IMR-90 (cell line): ENCODE results near the gene FDCSP. TPM values are rescaled to one million over a fixed set of nuclear protein-coding genes. Genes with fewer than 3 reads are reported as not detected.

Source experiments
- ATAC-seq: fragments of 200-7000 bp; cut with Tn5 transposase; 2 replicates; pipeline ENCODE4 v1.9.1; 2020; ENCODE audit warnings: low read depth, mild to moderate bottlenecking, moderate library complexity
- BruUV-seq: library from RNA; stranded (reverse); fragments of 400-500 nt; replicated peaks from 2 replicates; lab custom pipeline; 2021; lab: Mats Ljungman, UMichigan
- CTCF ChIA-PET: fragments of 300-600 bp; formaldehyde crosslinking; extraction: SDS; loops from one replicate; lab custom pipeline; 2021; ENCODE audit warnings: antibody characterized with exemption; lab: Yijun Ruan, JAX
- POLR2A ChIA-PET: fragments of 300-600 bp; sonication (Branson Sonifier 250); formaldehyde crosslinking; loops from one replicate; lab custom pipeline; 2022; ENCODE audit warnings: antibody characterized with exemption; ENCODE audit not compliant: unreplicated experiment; lab: Charles Lee
- DNase-seq: peaks from one replicate; pipeline ENCODE4 v3.0.0; 2013
- H2AFZ ChIP-seq: replicated peaks from 2 replicates; pipeline ENCODE3; 2013; ENCODE audit warnings: low read length, mild to moderate bottlenecking; ENCODE audit not compliant: poor library complexity
- H2AK5ac ChIP-seq: 2 replicates; pipeline ENCODE4 v1.6.1; 2013; ENCODE audit warnings: low read depth, low read length, inconsistent platforms
- H2AK9ac ChIP-seq: replicated peaks from 2 replicates; pipeline ENCODE3; 2013; ENCODE audit warnings: mild to moderate bottlenecking, low read depth, low read length, moderate library complexity; ENCODE audit not compliant: poor library complexity
- H2BK120ac ChIP-seq: 2 replicates; pipeline ENCODE4 v1.6.1; 2013; ENCODE audit warnings: low read depth, low read length, inconsistent platforms
- H2BK15ac ChIP-seq: 3 replicates; pipeline ENCODE4 v1.6.1; 2013; ENCODE audit warnings: low read depth, low read length, inconsistent platforms
- H2BK20ac ChIP-seq: 2 replicates; pipeline ENCODE4 v1.6.1; 2013; ENCODE audit warnings: low read depth, mild to moderate bottlenecking, inconsistent platforms, low read length, moderate library complexity
- H2BK5ac ChIP-seq: 2 replicates; pipeline ENCODE4 v1.6.1; 2013; ENCODE audit warnings: mild to moderate bottlenecking, low read depth, low read length, inconsistent platforms; ENCODE audit not compliant: poor library complexity, severe bottlenecking
- H3K14ac ChIP-seq: replicated peaks from 2 replicates; pipeline ENCODE4 v1.6.1; 2013; ENCODE audit warnings: low read depth, low read length, inconsistent platforms
- H3K18ac ChIP-seq: 2 replicates; pipeline ENCODE4 v1.6.1; 2013; ENCODE audit warnings: low read depth, low read length, control low read depth
- H3K23ac ChIP-seq: 2 replicates; pipeline ENCODE4 v1.6.1; 2013; ENCODE audit warnings: low read depth, low read length, inconsistent platforms
- H3K27ac ChIP-seq: 2 replicates; pipeline ENCODE4 v1.5.1; 2013; ENCODE audit warnings: mild to moderate bottlenecking, control low read depth, low read length; ENCODE audit not compliant: insufficient read depth
- H3K27me3 ChIP-seq: 2 replicates; pipeline ENCODE4 v1.6.1; 2013; ENCODE audit warnings: low read length; ENCODE audit not compliant: control insufficient read depth, insufficient read depth
- H3K36me3 ChIP-seq: 2 replicates; pipeline ENCODE4 v1.6.1; 2013; ENCODE audit warnings: low read length, mixed read lengths; ENCODE audit not compliant: control insufficient read depth, insufficient read depth
- H3K4ac ChIP-seq: 2 replicates; pipeline ENCODE4 v1.6.1; 2013; ENCODE audit warnings: low read depth, low read length, inconsistent platforms
- H3K4me1 ChIP-seq: 2 replicates; pipeline ENCODE4 v1.6.1; 2013; ENCODE audit warnings: low read length, mixed read lengths; ENCODE audit not compliant: control insufficient read depth, insufficient read depth
- H3K4me2 ChIP-seq: 2 replicates; pipeline ENCODE4 v1.6.1; 2013; ENCODE audit warnings: low read depth, mild to moderate bottlenecking, control low read depth, low read length, moderate library complexity
- H3K4me3 ChIP-seq: 2 replicates; pipeline ENCODE4 v1.5.1; 2013; ENCODE audit warnings: low read depth, mild to moderate bottlenecking, control low read depth, low read length, moderate library complexity; ENCODE audit not compliant: insufficient read depth
- H3K56ac ChIP-seq: 2 replicates; pipeline ENCODE4 v1.6.1; 2013; ENCODE audit warnings: low read length, inconsistent platforms; ENCODE audit not compliant: insufficient read depth; ENCODE audit errors: extremely low read depth
- H3K79me1 ChIP-seq, 2 experiments: 2 replicates each; pipeline ENCODE4 v1.6.1; 2013; ENCODE audit warnings: low read length in 2 of 2, inconsistent platforms in 1 of 2, low read depth in 1 of 2
- H3K9ac ChIP-seq: 2 replicates; pipeline ENCODE4 v1.6.1; 2013; ENCODE audit warnings: low read depth, low read length, control low read depth
- H3K9me1 ChIP-seq: 2 replicates; pipeline ENCODE4 v1.6.1; 2013; ENCODE audit warnings: low read length, inconsistent platforms; ENCODE audit not compliant: insufficient read depth
- H3K9me3 ChIP-seq: 2 replicates; pipeline ENCODE4 v1.6.1; 2013; ENCODE audit warnings: low read length; ENCODE audit not compliant: control insufficient read depth, insufficient read depth
- H4K20me1 ChIP-seq: 2 replicates; pipeline ENCODE4 v1.6.1; 2013; ENCODE audit warnings: low read length, inconsistent platforms; ENCODE audit not compliant: insufficient read depth
- H4K5ac ChIP-seq: 2 replicates; pipeline ENCODE4 v1.6.1; 2013; ENCODE audit warnings: mild to moderate bottlenecking, low read depth, low read length, control low read depth
- H4K8ac ChIP-seq, 2 experiments: 2 replicates each; pipeline ENCODE4 v1.6.1; 2013; ENCODE audit warnings: low read depth in 2 of 2, low read length in 2 of 2, control low read depth in 1 of 2, inconsistent platforms in 1 of 2
- H4K91ac ChIP-seq: 2 replicates; pipeline ENCODE4 v1.6.1; 2013; ENCODE audit warnings: low read depth, low read length, inconsistent platforms; ENCODE audit not compliant: insufficient read depth
- BHLHE40 ChIP-seq: fragments of 150-350 bp; IDR thresholded peaks from 2 replicates; pipeline ENCODE4 v1.6.1; 2016; ENCODE audit warnings: mild to moderate bottlenecking, low read depth, low read length
- CEBPB ChIP-seq: IDR thresholded peaks from 2 replicates; pipeline ENCODE4 v1.6.1; 2012; ENCODE audit warnings: low read depth, low read length, improper control_type of control experiment
- CHD1 ChIP-seq: IDR thresholded peaks from 2 replicates; pipeline ENCODE4 v1.6.1; 2012; ENCODE audit warnings: low read depth, low read length, improper control_type of control experiment
- MAFK ChIP-seq: IDR thresholded peaks from 2 replicates; pipeline ENCODE4 v1.6.1; 2012; ENCODE audit warnings: low read depth, low read length, improper control_type of control experiment
- MAZ ChIP-seq: IDR thresholded peaks from 2 replicates; pipeline ENCODE4 v1.6.1; 2012; ENCODE audit warnings: low read depth, mild to moderate bottlenecking, low read length, improper control_type of control experiment, moderate library complexity, borderline replicate concordance
- MXI1 ChIP-seq: IDR thresholded peaks from 2 replicates; pipeline ENCODE4 v1.6.1; 2012; ENCODE audit warnings: low read depth, mild to moderate bottlenecking, low read length, moderate library complexity, borderline replicate concordance
- NFE2L2 ChIP-seq: fragments of 150-350 bp; IDR thresholded peaks from 2 replicates; pipeline ENCODE4 v1.6.1; 2016; ENCODE audit warnings: low read depth, mild to moderate bottlenecking, low read length
- POLR2A ChIP-seq: IDR thresholded peaks from 2 replicates; pipeline ENCODE4 v1.6.1; 2012; ENCODE audit warnings: mild to moderate bottlenecking, low read depth, low read length
- RAD21 ChIP-seq: IDR thresholded peaks from 2 replicates; pipeline ENCODE4 v1.6.1; 2012; ENCODE audit warnings: low read length, improper control_type of control experiment
- RCOR1 ChIP-seq: IDR thresholded peaks from 2 replicates; pipeline ENCODE4 v1.6.1; 2012; ENCODE audit warnings: mild to moderate bottlenecking, low read length, improper control_type of control experiment; ENCODE audit not compliant: insufficient replicate concordance
- RFX5 ChIP-seq: IDR thresholded peaks from 2 replicates; pipeline ENCODE4 v1.8.0; 2012; ENCODE audit warnings: low read depth, mild to moderate bottlenecking, low read length, moderate library complexity
- SMC3 ChIP-seq: fragments of 150-350 bp; IDR thresholded peaks from 2 replicates; pipeline ENCODE4 v1.6.1; 2016; ENCODE audit warnings: low read depth, mild to moderate bottlenecking, antibody characterized with exemption, low read length, moderate library complexity
- USF2 ChIP-seq: fragments of 150-350 bp; IDR thresholded peaks from 2 replicates; pipeline ENCODE4 v1.6.1; 2017; ENCODE audit warnings: mild to moderate bottlenecking, antibody characterized with exemption, low read length, low read depth
- WGBS, 2 experiments: methylation state at CpG; one replicate each; pipeline versions ENCODE4 v1.1.5 to v1.1.7; 2013; ENCODE audit warnings: missing lambda C conversion rate in 2 of 2; ENCODE audit not compliant: insufficient read length in 1 of 2; ENCODE audit errors: extremely low coverage in 2 of 2; 5-methylcytosine and 5-hydroxymethylcytosine counted together
- dilution Hi-C: fragments of 300-500 bp; cut with HindIII; formaldehyde crosslinking; loops from one replicate; pipeline ENCODE4 v1.14.3; 2018; ENCODE audit warnings: low sequenced_read_pairs; ENCODE audit not compliant: unreplicated experiment
- in situ Hi-C: fragments of 300-500 bp; cut with MboI; formaldehyde crosslinking; loops from 3 replicates; pipeline ENCODE4 v1.14.3; 2019; ENCODE audit warnings: low sequenced_read_pairs, inconsistent platforms, mixed read lengths
- intact Hi-C: fragments of 100-400 bp; cut with micrococcal nuclease; formaldehyde crosslinking; loops from 2 replicates; pipeline ENCODE4 v1.10.0; 2022
- polyA plus RNA-seq, 3 experiments: library from polyadenylated mRNA; depleted of rRNA; stranded (reverse); fragments of >200 nt; gene quantifications; 2 replicates each; pipeline ENCODE4 v1.2.3, GENCODE V29; 2012; ENCODE audit warnings: low replicate concordance in 1 of 3
- total RNA-seq: library from RNA; depleted of rRNA; stranded (reverse); fragments of >200 nt; gene quantifications from 2 replicates; pipeline ENCODE4 v1.2.3, GENCODE V29; 2012
- TF ChIP-seq, protein P1 (sequence below): conservative IDR thresholded peaks from 2 replicates; pipeline ENCODE4 v1.5.1; 2012; ENCODE audit warnings: mild to moderate bottlenecking, low read depth, low read length, improper control_type of control experiment
- TF ChIP-seq, protein P2 (sequence below): fragments of 150-350 bp; IDR thresholded peaks from 2 replicates; pipeline ENCODE4 v1.6.1; 2016; ENCODE audit warnings: low read depth, mild to moderate bottlenecking, low read length, moderate library complexity, borderline replicate concordance

The FDCSP gene
- total and polyA plus RNA-seq, 2 of the 4 experiments (the other 2 are of a cell fraction), result not detected

- intact Hi-C loops (no loop called here), dilution Hi-C loops (no loop called here), in situ Hi-C loops (no loop called here)
- Histone ChIP-seq H3K27ac (no peak overlapping the region), H3K23ac (no peak overlapping the region), H3K18ac (no peak overlapping the region), H3K4ac (no peak overlapping the region), H4K5ac (no peak overlapping the region), H3K9me1 (no peaks in the 10 kb centered on the region), H2BK5ac (no peak overlapping the region), H4K91ac (no peak overlapping the region), H2BK15ac (no peak overlapping the region), H3K36me3 (no peaks in the 10 kb centered on the region), H3K79me1 (no peaks in the 10 kb centered on the region), H3K56ac (no peak overlapping the region), H3K4me3 (no peak overlapping the region), H3K9me3 (no peaks in the 10 kb centered on the region), H3K4me1 (no peaks in the 10 kb centered on the region), H3K27me3 (no peaks in the 10 kb centered on the region), H3K9ac (no peak overlapping the region), H2AFZ (no peak overlapping the region), H2BK120ac (no peak overlapping the region), H4K20me1 (no peaks in the 10 kb centered on the region), H4K8ac (no peak overlapping the region), H3K4me2 (no peak overlapping the region), H2AK5ac (no peak overlapping the region), H3K14ac (no peak overlapping the region), H2AK9ac (no peak overlapping the region), H2BK20ac (no peak overlapping the region)
- DNase-seq (no peak), ATAC-seq (no peak)
- no TSS peak for BruUV-seq
- ChIA-PET POLR2A (no interaction called here), CTCF (interaction anchor here (0.5 to 0.8 kb wide), 2 partner anchors 19 to 39 kb away, joined by 4 to 6 read pairs; no protein-coding TSS in a partner anchor)
- WGBS, 2 experiments, result no CpG with 5 or more reads among the region's 3 CpGs
- TF ChIP-seq SMC3 (no peak), MAFK (no peak), CHD1 (no peak), RAD21 (no peak), RCOR1 (no peak), USF2 (no peak), RFX5 (no peak), NFE2L2 (no peak), MXI1 (no peak), POLR2A (no peak), CEBPB (no peak), MAZ (no peak), BHLHE40 (no peak)
- TF ChIP-seq, protein P1, sequence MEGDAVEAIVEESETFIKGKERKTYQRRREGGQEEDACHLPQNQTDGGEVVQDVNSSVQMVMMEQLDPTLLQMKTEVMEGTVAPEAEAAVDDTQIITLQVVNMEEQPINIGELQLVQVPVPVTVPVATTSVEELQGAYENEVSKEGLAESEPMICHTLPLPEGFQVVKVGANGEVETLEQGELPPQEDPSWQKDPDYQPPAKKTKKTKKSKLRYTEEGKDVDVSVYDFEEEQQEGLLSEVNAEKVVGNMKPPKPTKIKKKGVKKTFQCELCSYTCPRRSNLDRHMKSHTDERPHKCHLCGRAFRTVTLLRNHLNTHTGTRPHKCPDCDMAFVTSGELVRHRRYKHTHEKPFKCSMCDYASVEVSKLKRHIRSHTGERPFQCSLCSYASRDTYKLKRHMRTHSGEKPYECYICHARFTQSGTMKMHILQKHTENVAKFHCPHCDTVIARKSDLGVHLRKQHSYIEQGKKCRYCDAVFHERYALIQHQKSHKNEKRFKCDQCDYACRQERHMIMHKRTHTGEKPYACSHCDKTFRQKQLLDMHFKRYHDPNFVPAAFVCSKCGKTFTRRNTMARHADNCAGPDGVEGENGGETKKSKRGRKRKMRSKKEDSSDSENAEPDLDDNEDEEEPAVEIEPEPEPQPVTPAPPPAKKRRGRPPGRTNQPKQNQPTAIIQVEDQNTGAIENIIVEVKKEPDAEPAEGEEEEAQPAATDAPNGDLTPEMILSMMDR, result no peak
- TF ChIP-seq, protein P2, sequence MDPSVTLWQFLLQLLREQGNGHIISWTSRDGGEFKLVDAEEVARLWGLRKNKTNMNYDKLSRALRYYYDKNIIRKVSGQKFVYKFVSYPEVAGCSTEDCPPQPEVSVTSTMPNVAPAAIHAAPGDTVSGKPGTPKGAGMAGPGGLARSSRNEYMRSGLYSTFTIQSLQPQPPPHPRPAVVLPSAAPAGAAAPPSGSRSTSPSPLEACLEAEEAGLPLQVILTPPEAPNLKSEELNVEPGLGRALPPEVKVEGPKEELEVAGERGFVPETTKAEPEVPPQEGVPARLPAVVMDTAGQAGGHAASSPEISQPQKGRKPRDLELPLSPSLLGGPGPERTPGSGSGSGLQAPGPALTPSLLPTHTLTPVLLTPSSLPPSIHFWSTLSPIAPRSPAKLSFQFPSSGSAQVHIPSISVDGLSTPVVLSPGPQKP, result no peak
These were observed 13.4 kb downstream of the FDCSP start for GRCh38 chr4:70239131-70239883.
